Stomach smooth muscle (tissue), 2 donors: ENCODE measurements around the gene HPCAL1.

ENCODE experiments used
- H3K27ac ChIP-seq: one replicate; pipeline ENCODE4 v1.7.0; 2013; ENCODE audit warnings: mild to moderate bottlenecking, low read length, inconsistent platforms
- H3K27me3 ChIP-seq, 2 donors: one replicate each; pipeline ENCODE4 v1.7.0; 2013; ENCODE audit warnings: low read length in 2 of 2; ENCODE audit not compliant: insufficient read depth in 2 of 2, control insufficient read depth in 1 of 2
- H3K36me3 ChIP-seq, 2 donors: one replicate each; pipeline ENCODE4 v1.7.0; 2013; ENCODE audit warnings: low read length in 2 of 2; ENCODE audit not compliant: control insufficient read depth in 2 of 2, insufficient read depth in 2 of 2
- H3K4me1 ChIP-seq: one replicate; pipeline ENCODE4 v1.7.0; 2013; ENCODE audit warnings: low read length; ENCODE audit not compliant: control insufficient read depth, insufficient read depth
- H3K4me3 ChIP-seq, 2 donors: one replicate each; pipeline ENCODE4 v1.7.0; 2013; ENCODE audit warnings: low read length in 2 of 2
- H3K9ac ChIP-seq, 2 donors: one replicate each; pipeline ENCODE4 v1.7.0; 2013; ENCODE audit warnings: low read length in 2 of 2, mild to moderate bottlenecking in 1 of 2
- H3K9me3 ChIP-seq, 2 donors: one replicate each; pipeline ENCODE4 v1.7.0; 2013; ENCODE audit warnings: low read length in 2 of 2; ENCODE audit not compliant: control insufficient read depth in 2 of 2
- donor health status: healthy.
- donor health status: Pancreatic carcinoma.

Gene HPCAL1

DNA sequence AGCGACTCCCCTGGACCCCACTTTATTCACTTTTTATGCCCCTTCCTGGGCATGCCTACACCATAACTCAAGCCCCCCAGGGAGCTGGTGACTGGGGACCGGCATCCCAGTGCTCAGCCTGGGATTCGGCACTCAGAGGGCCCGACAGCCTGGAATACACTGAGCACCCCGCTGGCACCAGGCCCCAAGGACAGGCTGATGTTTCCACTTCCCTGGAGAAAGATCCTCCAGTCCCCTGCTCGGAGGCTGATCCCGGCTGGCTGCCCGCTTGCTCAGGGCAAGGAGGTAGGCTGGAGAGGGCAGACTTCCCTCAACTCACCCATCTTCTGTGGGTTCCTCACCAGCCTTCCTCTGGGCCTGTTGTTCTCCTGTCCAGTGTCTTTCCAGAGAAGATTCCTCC, 108.9 kb downstream of the HPCAL1 start:
- H3K27me3 ChIP-seq: no peaks in the 10 kb centered on the region
- no peak overlapping the region for H3K4me3 ChIP-seq
- H3K36me3 ChIP-seq: no peaks in the 10 kb centered on the region
- peaks cover 0 to 4% of the 10 kb centered on the region in 2 donors for H3K9me3 ChIP-seq
- H3K27ac ChIP-seq: no peak overlapping the region
- H3K4me1 ChIP-seq: peaks cover 29% of the 10 kb centered on the region
- H3K9ac ChIP-seq: no peak overlapping the region

DNA sequence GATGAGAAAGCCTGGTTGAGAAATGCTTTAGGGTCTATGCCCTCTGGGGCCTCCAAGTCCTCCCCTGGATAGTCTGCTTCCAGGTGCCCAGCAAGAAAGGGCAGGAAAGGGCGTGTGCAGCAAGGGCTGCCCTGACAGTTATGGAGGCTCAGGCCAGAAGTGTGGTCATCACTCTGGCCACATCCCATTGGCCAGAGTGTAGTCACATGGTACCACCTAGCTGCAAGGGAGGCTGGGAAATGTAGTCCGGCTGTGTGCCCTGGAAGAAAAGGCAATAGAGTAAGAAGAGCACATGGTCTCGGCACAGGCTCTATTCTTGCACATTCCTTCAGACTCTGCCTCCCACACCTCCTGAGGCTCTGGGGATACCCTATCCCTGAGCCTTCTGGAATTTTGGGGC, 109.7 kb downstream of the HPCAL1 start:
- H3K4me1 ChIP-seq: peaks cover 23% of the 10 kb centered on the region
- no peak overlapping the region for H3K4me3 ChIP-seq
- peaks cover 0 to 4% of the 10 kb centered on the region in 2 donors for H3K9me3 ChIP-seq
- no peaks in the 10 kb centered on the region for H3K36me3 ChIP-seq
- no peaks in the 10 kb centered on the region for H3K27me3 ChIP-seq
- no peak overlapping the region for H3K27ac ChIP-seq
- H3K9ac ChIP-seq: no peak overlapping the region

DNA sequence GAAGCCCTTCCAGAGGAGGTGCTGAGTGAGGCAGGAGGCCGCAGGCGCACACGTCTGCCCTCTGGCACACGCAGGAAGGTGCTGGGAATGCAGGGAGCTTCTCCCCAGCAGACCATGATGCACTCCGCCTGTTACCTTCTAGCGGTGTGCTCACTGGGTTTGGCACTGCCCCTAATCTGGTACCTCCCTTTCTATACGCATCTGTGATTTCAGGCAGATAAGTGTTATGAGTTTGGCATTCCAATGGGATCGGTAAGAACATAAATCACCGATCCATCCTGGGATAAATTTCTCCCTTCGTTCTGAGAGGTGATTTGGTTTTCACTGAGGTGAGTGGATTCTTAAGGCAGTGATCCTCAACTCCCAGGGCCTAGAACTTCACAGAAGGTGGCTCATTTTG, 110.8 kb downstream of the HPCAL1 start:
- H3K9me3 ChIP-seq: peaks cover 0 to 4% of the 10 kb centered on the region in 2 donors
- no peak overlapping the region for H3K9ac ChIP-seq
- no peaks in the 10 kb centered on the region for H3K27me3 ChIP-seq
- H3K4me1 ChIP-seq: peaks cover 18% of the 10 kb centered on the region
- no peaks in the 10 kb centered on the region for H3K36me3 ChIP-seq
- no peak overlapping the region for H3K27ac ChIP-seq
- no peak overlapping the region for H3K4me3 ChIP-seq

DNA sequence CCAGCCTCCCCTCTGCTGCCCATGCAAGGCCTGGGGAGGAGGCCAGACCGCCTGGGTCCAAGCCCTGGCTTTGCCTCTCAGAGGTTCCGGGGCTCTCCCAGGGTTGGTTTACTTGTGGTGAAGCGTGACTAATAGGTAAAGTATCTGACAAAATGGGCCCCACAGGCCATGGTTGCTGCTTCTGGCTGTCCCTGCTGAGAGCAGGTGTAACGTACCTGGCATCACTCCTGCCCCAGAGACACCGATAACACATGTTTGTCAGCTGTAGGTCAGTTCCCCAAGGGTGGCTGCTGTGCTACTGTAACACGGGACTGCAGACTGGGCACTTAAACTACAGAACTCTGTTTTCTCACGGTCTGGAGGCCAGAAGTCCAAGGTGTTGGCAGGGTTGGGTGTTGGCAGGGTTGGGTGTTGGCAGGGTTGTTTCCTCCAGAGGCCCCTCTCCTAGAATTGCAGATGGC, 111.3 kb downstream of the HPCAL1 start:
- Histone ChIP-seq H3K4me1 (peaks cover 16% of the 10 kb centered on the region), H3K9me3 (peaks cover 0 to 4% of the 10 kb centered on the region in 2 donors), H3K27ac (no peak overlapping the region), H3K27me3 (no peaks in the 10 kb centered on the region), H3K9ac (no peak overlapping the region), H3K36me3 (no peaks in the 10 kb centered on the region), H3K4me3 (no peak overlapping the region)

DNA sequence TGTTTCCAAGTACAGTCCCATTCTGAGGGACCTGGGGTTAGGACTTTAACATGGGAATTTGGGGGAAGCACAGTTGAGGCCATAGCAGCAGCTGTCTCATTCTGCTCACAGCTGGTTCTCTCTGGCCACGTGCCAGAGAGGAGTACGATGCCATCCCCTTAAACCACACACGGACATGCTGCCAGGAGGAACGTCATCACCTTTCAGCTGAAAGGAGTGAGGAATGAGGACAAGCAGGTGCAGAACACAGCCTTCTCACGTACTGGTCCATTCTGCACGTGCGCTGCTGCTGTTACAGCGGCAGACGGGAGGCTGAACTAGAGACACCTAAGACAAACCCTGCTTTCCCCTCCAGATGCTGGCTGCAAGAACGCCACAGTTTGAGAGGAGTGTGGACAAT, 111.9 kb downstream of the HPCAL1 start:
- Histone ChIP-seq H3K36me3 (no peaks in the 10 kb centered on the region), H3K9me3 (peaks cover 0 to 4% of the 10 kb centered on the region in 2 donors), H3K4me3 (no peak overlapping the region), H3K4me1 (peaks cover 11% of the 10 kb centered on the region), H3K9ac (no peak overlapping the region), H3K27ac (no peak overlapping the region), H3K27me3 (no peaks in the 10 kb centered on the region)

DNA sequence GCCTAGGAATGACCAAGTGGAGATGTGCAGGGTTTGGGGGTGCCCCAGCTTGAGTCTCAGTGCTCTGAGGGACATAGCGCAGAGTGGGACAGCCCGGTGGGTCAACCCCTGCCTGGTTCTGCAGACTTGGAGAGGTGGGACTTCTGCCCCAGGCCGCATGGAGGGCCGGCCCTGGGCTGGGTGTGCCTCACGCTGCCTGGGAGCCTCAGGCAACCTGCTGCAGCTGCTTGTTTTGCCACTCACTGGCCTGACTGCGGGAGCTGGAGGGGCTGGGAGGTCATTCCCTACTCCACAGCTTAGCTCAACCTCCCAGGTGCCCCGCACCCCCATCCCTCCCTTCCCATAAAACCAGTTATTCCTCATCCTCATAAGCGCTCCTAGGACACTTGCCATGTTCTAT, 112.3 kb downstream of the HPCAL1 start:
- H3K9ac ChIP-seq: no peak overlapping the region
- H3K4me1 ChIP-seq: peaks cover 11% of the 10 kb centered on the region
- peaks cover 0 to 4% of the 10 kb centered on the region in 2 donors for H3K9me3 ChIP-seq
- no peaks in the 10 kb centered on the region for H3K36me3 ChIP-seq
- no peak overlapping the region for H3K27ac ChIP-seq
- H3K27me3 ChIP-seq: no peaks in the 10 kb centered on the region
- H3K4me3 ChIP-seq: no peak overlapping the region

DNA sequence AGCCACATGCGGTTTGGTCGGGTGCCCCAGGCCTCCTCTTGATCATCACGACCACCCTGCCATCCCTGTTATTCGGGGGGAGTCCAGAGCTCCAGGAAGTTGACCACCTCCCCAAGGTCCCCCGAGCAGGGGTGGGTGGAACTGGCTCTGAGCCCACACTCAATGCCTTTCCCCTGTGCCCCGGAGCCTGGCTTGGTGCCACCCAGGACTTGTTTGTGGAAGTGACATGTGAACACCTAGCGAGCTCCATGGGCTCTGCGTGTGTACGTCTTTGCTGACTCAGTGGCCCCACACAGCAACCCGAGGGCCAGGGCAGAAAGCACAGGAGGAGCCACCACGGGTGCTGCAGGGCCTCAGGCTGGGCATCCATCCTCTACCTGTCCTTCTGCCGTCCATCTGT, 112.9 kb downstream of the HPCAL1 start:
- Histone ChIP-seq H3K36me3 (no peaks in the 10 kb centered on the region), H3K27me3 (no peaks in the 10 kb centered on the region), H3K4me1 (peaks cover 11% of the 10 kb centered on the region), H3K4me3 (no peak overlapping the region), H3K9ac (no peak overlapping the region), H3K9me3 (peaks cover 0 to 4% of the 10 kb centered on the region in 2 donors), H3K27ac (no peak overlapping the region)

DNA sequence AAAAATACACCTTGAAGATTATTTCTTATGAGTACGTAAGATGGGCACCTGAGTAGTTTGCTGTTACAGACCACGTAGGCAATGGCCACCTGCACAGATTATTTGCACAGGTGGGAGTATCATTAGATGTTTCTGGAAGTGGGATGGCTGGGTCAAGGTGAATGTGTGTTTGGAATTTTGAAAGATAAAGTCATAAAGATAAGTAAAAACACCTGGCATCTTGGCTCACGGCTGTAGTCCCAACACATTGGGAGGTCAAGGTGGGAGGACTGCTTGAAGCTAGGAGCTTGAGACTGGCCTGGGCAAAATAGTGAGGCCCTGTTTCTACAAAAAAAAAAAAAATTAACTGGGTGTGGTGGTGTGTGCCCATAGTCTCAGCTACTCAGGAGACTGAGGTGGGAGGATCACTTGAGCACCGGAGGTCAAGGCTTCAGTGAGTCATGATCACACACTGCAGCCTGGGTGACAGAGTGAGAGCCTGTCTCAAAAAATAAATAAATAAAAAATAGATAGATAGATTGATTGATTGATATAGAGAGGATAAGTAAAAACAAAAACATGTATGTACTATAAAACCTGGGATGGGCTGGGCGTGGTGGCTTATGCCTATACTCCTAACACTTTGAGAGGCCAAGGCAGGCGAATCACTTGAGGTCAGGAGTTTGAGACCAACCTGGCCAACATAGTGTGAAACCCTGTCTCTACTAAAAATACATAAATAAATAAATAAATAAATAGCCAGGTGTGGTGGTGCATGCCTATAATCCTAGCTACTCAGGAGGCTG, 115.0 kb downstream of the HPCAL1 start:
- peaks cover 6% of the 10 kb centered on the region for H3K4me1 ChIP-seq
- no peak overlapping the region for H3K4me3 ChIP-seq
- no peak overlapping the region for H3K27ac ChIP-seq
- no peaks in the 10 kb centered on the region for H3K36me3 ChIP-seq
- no peak overlapping the region for H3K9ac ChIP-seq
- H3K9me3 ChIP-seq: no peaks in the 10 kb centered on the region
- H3K27me3 ChIP-seq: no peaks in the 10 kb centered on the region

DNA sequence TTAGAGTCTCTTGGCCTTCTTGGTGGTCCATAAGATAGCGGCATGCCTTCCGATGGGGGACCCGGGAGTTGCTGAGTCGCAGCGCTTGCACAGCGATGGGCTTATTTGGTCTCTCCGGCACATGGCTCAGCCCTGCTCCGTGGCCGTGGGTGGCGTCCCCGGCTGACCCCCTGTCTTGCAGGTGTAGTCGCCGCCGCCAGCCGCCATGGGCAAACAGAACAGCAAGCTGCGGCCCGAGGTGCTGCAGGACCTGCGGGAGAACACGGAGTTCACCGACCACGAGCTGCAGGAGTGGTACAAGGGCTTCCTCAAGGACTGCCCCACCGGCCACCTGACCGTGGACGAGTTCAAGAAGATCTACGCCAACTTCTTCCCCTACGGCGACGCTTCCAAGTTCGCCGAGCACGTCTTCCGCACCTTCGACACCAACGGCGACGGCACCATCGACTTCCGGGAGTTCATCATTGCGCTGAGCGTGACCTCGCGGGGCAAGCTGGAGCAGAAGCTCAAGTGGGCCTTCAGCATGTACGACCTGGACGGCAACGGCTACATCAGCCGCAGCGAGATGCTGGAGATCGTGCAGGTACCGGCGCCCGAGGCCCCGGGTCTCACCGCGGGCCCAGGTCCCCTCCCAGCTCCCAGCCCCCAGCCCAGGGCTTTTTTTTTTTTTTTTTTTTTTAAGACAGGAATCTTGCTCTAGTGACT, 117.0 kb downstream of the HPCAL1 start:
- Histone ChIP-seq H3K4me3 (no peak overlapping the region), H3K9me3 (no peaks in the 10 kb centered on the region), H3K36me3 (no peaks in the 10 kb centered on the region), H3K27me3 (no peaks in the 10 kb centered on the region), H3K9ac (no peak overlapping the region), H3K27ac (no peak overlapping the region), H3K4me1 (no peaks in the 10 kb centered on the region)

DNA sequence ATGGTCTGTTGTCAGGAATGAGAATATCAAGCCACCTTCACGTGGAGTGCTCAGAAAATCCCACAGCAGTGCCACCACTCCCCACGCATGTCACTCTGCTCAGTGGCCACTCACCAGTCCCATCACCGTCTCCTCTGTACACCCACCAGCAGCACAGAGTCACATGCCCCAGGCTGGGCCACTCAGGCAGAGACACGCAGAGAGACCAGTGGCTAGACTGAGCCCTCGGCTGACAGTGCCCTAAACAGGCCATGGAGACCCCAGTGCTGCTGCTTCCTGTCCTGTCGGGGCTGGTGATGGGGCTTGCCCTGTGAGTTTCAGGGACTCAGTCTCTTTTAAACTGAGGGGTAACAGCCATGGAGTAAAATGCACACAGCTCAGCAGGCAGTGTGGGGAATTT, 119.5 kb downstream of the HPCAL1 start:
- Histone ChIP-seq H3K9ac (no peak overlapping the region), H3K4me3 (no peak overlapping the region), H3K27ac (no peak overlapping the region), H3K9me3 (no peaks in the 10 kb centered on the region), H3K27me3 (no peaks in the 10 kb centered on the region), H3K36me3 (peaks cover 0 to 5% of the 10 kb centered on the region in 2 donors), H3K4me1 (peaks cover 1% of the 10 kb centered on the region)
